GM21825 (cell line): Measurements from ENCODE around the gene FILIP1L.

Source experiments
- ATAC-seq: cut with Tn5 transposase; IDR thresholded peaks from one replicate; pipeline ENCODE4 v1.9.1; 2021; ENCODE audit warnings: mild to moderate bottlenecking, moderate library complexity; ENCODE audit not compliant: unreplicated experiment

The FILIP1L gene

GRCh38 chr3:99900248-99900647 is 214.1 kb downstream of the FILIP1L start:
- no peak for ATAC-seq

- no peak for ATAC-seq
Observed at GRCh38 chr3:99899603-99900002, 214.7 kb downstream of the FILIP1L start.

GRCh38 chr3:99896482-99896881 is 217.8 kb downstream of the FILIP1L start:
- no peak for ATAC-seq

- ATAC-seq: no peak
Observed at GRCh38 chr3:99895703-99896441, 218.4 kb downstream of the FILIP1L start.

GRCh38 chr3:99895131-99895696 is 219.1 kb downstream of the FILIP1L start:
- no peak for ATAC-seq

- no peak for ATAC-seq
Observed at GRCh38 chr3:99892332-99892731, 222.0 kb downstream of the FILIP1L start.

- no peak for ATAC-seq
Observed at GRCh38 chr3:99891610-99892285, 222.6 kb downstream of the FILIP1L start.

- no peak for ATAC-seq
Observed at GRCh38 chr3:99885851-99886250, 228.4 kb downstream of the FILIP1L start.

GRCh38 chr3:99885085-99885484 is 229.2 kb downstream of the FILIP1L start:
- ATAC-seq: no peak

- ATAC-seq: no peak
Observed at GRCh38 chr3:99884484-99884883, 229.8 kb downstream of the FILIP1L start.

GRCh38 chr3:99883693-99884092 is 230.6 kb downstream of the FILIP1L start:
- no peak for ATAC-seq

GRCh38 chr3:99883138-99883461 is 231.2 kb downstream of the FILIP1L start:
- no peak for ATAC-seq

GRCh38 chr3:99882436-99883137 is 231.7 kb downstream of the FILIP1L start:
- no peak for ATAC-seq

- no peak for ATAC-seq
Observed at GRCh38 chr3:99881121-99881524, 233.2 kb downstream of the FILIP1L start.

- ATAC-seq: no peak
Observed at GRCh38 chr3:99879275-99879674, 235.0 kb downstream of the FILIP1L start.

GRCh38 chr3:99878005-99878404 is 236.3 kb downstream of the FILIP1L start:
- peak; percentile 45 for ATAC-seq

GRCh38 chr3:99877031-99877579 is 237.2 kb downstream of the FILIP1L start:
- ATAC-seq: no peak

GRCh38 chr3:99875929-99876841 is 238.1 kb downstream of the FILIP1L start:
- ATAC-seq: peak; percentile 80

GRCh38 chr3:99875581-99875928 is 238.7 kb downstream of the FILIP1L start:
- ATAC-seq: no peak

- no peak for ATAC-seq
Observed at GRCh38 chr3:99874237-99875002, 239.9 kb downstream of the FILIP1L start.
